Posterior cingulate gyrus (tissue), 11 donors: ENCODE results near the gene ALDH16A1.
A peak's percentile ranks its signal among the peaks of the same experiment; 100 is the strongest.
"Not testable (repeated sequence)": the region's sequence is repeated elsewhere in the genome, so short reads cannot be mapped to it uniquely, and the experiment has no call there.

Experiments used
- DNase-seq, 10 donors: peaks; one replicate each; pipeline versions ENCODE4 v3.0.0 to v3.0.0-alpha.2; 2020 to 2021; ENCODE audit warnings: mixed read lengths in 3 of 10
- intact Hi-C: fragments of 100-400 bp; cut with DNase I; formaldehyde crosslinking; loops from one replicate; pipeline ENCODE4 v1.15.1; 2023

ALDH16A1 gene

DNA sequence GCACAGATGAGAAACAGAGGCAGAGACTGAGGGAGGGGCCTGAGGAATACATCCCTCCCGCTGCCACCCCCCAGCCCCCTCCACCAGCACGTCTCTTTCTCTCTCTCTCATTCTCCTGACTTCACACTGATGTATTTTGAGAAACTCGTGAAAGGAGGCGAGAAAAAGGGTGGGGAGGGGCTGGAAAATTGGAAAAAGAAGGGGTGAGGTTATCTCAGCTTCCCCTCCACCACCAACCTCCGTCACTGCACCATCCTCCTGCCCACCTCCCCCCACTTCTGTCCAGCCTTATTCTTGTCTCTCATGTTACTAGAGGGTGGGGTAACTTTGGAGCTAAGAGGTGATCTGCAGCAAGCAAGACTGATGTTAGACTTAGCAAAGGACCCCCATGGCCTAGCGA, 13.2 kb upstream of the ALDH16A1 start:
- no peak for DNase-seq
- intact Hi-C loops: loop anchor here (5.0 kb wide), 1 partner anchor 213 kb away; no protein-coding TSS in a partner anchor

DNA sequence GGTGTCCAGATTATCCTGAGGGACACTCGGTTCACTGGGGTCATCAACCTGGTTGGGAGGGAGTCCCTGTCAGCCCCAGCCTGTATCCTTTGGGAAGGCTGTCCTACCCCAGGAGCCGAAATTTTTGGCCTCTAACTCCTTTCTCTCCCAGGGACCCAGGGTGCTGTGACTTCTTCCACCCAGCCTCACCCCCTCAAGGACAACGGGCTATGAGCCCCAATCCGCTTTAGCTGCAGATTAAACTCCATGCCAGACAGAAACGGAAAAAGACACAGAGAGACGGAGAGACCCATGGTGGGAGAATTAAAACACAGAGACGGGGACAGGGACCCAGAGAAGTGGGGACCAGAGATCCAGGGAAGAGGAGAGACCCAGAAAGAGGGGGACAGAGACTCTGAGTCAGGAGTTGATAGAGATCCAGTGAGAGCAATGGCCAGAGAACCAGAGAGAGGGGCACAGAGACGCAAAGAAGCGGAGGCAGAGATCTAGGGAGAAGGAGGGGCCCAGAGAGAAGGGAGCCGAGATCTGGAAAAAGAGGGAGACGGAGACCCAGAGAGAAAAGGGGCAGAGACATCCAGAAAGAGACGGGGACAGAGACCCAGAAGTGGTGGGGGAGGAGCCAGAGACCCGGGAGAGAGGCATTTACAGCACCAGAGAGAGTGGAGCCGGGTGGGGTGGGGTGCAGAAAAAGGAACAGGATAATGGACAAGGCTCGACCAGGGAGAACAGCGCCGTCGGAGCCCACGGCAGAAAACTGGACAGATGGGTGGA, 12.4 kb upstream of the ALDH16A1 start:
- intact Hi-C loops: loop anchor here (5.0 kb wide), 1 partner anchor 213 kb away; no protein-coding TSS in a partner anchor

DNA sequence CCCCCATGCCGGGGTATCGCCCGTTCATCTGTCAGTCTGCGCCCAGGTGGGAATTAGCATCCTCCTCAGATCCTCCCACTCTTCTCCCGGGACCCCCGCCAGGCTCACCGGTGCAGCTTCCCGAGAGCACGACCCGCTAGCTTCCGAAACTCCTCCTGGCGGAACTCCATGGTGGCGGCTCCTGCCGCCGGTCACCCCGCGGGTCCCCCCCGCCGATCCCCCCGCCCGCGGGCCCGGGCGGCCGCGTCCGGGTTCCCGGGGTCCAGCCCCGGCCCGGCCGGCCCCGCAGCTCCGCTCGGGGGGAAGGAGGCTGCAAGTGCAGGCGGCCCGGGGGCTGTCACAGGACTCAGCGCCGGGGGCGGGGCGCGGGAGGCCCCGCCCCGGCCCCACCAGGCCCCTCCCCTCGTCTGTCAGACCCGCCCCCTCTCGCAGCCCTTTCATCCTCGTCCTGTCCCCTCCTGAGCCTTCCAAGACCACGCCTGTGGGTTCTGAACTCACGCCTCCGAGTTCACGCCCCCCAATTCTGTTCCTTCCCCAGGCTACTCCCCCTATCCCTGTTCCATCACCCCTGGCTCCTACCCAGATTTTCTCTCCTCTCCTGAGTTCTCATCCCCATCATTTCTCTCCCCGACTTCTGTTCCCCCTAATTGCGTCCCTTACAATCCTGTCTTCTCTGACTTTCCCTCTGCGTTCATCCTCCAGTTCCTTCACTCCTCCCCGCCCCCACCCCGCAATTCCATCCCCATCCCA, 11.6 kb upstream of the ALDH16A1 start, which contains the start of gene SLC17A7:
SLC17A7 (minus strand) TSS at position 318 of the 750 bp plus-strand sequence; CDS start at position 170, 148 bp downstream.
- DNase-seq: peak in 6 of 10 donors; percentile 38 to 91 (median 46)
- intact Hi-C loops: loop anchor here (5.0 kb wide), 1 partner anchor 214 kb away; no protein-coding TSS in a partner anchor

More for the DNA sequence above, 12.4 kb upstream of the ALDH16A1 start:
- DNase-seq: no peak

DNA sequence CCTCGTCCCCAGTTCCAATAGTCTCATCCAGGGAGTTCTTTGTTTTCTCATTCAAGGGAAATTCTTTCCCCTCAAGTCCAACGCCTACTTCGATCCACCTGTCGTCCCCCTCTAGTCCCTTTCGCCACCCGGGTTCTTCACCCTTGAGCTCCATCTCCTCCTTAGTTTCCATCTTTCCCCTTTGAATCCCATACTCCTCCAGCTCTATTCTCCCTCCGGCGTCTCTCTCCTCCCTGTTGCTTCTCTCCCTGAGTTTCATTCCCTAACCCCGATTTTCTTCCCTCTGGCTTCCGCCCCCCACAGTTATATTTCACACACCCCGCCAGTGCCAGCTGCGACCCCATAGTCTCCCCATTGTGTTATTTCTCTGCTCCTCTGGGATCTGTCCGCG, 11.1 kb upstream of the ALDH16A1 start:
- DNase-seq: no peak
- intact Hi-C loops: loop anchor here (5.0 kb wide), 1 partner anchor 215 kb away; no protein-coding TSS in a partner anchor

DNA sequence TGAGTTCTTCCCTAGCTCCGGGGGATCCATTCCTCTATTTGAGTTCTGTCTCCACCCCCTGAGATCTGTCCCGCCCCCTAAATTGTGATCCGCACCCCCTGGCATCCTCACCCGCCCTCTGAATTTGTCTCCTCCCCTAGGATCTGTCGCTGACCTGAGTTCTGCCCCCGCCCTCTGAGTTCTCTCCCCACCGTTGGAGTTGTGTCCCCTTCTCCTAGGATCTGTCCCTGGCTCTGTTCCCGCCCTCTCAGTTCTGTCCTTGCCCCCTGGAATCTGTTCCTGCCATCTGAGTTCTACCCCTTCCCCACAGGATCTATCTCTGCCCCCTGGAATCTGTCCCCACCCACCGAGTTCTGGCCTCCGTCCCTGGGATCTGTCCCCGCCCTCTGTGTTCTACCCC, 10.7 kb upstream of the ALDH16A1 start:
- intact Hi-C loops: loop anchor here (5.0 kb wide), 1 partner anchor 215 kb away; no protein-coding TSS in a partner anchor
- DNase-seq: peak in 1 of 10 donors; percentile 67

DNA sequence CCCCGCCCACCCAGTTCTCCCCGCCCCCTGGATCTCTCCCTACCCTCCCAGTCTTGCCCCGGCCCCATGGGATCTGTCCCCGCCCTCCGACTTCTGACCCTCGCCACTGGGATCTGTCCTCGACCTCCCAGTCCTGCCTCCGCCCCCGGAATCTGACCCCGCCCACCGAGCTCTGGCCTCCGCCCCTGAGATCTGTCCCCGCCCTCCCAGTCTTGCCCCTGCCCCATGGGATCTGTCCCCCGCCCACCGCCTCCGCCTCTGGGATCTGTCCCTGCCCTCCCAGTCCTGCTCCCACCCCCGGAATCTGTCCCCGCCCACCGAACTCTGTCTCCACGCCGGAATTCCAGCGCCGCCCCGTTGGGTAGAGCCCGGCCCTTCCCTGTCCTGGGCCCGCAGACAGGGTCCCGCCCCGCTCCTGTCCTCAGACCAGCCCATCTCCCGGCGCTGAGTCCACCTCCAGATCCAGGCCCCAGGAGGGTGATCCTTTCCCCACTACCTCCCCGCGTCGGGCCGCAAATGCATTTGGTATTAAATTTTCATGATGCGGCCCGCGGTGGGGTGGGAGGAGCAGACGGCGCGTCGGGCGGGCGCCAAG, 10.2 kb upstream of the ALDH16A1 start:
- DNase-seq: peak; percentile 21 to 91 (median 48)

DNA sequence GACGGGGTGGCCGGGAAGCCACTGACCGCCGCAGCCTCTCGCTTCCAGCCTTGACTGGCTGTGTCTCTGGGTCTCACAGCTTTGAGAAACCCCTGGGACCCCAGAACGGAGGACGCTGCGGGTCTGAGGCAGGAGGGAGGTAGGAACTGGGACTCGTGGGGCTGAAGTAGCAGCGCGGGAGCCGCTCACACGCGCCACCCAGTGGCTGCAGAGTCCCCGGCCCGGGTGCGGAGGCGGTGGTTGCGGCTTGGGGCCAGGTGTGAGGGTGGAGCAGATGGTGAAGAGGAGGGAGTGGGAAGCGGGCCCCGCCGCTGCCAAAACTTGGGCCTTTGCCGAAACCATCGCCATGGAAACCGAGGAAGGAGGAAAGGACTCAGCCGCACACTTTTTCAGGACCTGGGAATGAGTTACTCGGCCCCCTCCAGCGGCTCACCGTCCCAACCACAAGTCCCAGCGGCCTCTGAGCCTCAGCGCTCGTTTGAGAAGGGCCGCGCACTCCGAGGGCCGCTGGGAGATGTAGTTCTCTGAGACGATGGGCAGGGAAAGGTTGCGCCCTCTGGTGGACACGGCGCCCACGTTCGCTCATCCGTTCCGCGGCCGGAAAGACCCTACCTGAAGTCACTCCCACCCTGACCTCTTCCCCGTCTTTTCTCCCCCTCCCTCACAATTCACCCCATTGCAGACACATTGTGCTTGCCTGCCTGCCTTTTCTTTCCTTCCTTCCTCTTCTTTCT, 9.5 kb upstream of the ALDH16A1 start:
- intact Hi-C loops: loop anchor here (1.0 to 5.0 kb wide), 2 partner anchors 51 to 216 kb away; no protein-coding TSS in a partner anchor
- peak; percentile 85 to 99 (median 94) for DNase-seq

More for the DNA sequence above, 10.2 kb upstream of the ALDH16A1 start:
- intact Hi-C loops: loop anchor here (1.0 to 5.0 kb wide), 2 partner anchors 51 to 216 kb away; no protein-coding TSS in a partner anchor

DNA sequence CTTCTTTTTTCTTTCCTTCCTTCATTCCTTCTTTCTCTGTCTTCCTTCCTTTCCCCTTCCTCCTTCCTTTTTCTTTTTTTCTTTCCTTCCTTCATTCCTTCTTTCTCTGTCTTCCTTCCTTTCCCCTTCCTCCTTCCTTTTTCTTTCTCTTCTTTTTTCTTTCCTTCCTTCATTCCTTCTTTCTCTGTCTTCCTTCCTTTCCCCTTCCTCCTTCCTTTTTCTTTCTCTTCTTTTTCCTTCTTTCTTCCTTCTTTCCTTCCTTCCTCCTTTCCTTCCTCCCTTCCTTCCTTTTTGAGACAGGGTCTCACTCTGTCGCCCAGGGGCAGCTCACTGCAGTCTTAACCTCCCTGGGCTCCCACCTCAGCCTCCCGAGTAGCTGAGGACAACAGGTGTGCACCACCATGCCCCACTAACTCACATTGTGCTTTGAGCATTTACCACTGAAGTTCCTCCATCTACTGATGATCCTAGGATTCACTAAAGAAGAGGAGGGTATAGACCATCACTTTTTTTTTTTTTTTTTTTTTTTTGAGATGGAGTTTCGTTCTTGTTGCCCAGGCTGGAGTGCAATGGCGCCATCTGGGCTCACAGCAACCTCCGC, 8.8 kb upstream of the ALDH16A1 start:
- not testable (repeated sequence) for DNase-seq
- intact Hi-C loops: loop anchor here (5.0 kb wide), 1 partner anchor 217 kb away; no protein-coding TSS in a partner anchor

DNA sequence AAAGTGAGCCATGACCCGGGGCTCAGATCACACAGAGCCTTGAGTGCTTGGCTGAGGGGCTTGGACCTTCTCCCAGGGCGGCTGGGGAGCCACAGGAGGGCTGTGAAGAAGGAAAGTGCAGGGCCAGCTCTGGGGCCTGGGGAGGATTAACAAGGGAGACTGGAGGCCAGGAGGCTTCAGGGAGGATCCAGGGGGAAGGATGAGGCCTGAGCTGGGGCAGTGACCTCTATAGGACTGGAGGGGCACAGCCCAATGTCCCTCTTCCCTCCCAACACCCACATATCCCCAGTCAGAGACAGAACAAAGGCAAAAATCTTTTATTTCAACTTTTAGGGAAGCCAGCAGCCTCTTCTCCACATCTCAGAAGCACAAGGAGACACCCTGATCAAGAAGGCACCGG, 7.0 kb upstream of the ALDH16A1 start:
- intact Hi-C loops: no loop called here
- DNase-seq: no peak

DNA sequence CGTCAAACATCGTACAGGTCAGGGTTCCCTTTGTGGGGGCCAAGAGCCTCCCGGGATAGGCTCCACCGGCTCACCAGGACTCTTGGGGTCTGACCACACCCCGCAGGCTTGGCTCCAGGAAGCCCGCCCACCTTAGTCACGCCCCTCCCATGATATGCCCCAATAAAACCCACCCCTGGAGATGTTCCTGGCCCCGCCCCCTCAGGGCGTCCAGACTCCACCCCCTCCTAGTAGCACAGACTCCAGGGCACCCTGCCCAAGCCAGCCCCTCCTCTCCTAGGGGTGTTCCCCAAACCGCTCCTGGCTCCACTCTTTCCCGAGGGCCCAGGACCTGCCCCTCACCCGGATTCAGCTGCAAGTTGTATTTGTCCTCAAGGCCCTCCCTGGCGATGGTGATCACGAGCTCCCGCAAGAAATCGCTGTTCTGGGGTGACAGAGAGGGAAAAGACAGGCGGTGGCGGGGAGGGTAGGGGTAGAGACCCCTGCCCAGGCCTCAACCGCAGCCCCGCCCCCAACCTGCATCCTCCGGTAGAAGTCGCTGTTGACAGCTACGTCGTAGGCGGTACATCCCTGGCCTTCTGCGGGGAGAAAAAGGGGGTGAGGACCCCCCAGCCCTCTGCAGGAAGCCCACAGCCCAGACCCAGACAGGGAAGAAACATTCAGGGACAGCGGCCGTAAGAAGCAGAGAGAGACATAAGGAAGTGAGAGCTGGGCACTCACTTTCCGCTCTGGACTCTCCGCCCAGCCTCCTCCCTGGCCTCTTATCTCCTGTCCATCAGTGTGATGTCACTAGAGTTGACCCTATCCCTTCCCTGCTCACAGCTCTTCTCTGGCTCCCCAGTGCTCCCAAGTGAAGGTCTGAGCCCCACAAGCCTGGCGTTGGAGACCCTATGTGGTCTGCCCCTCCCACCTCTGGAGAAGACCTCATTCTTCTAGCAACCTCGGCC, 5.3 kb upstream of the ALDH16A1 start:
- intact Hi-C loops: no loop called here
- no peak for DNase-seq

DNA sequence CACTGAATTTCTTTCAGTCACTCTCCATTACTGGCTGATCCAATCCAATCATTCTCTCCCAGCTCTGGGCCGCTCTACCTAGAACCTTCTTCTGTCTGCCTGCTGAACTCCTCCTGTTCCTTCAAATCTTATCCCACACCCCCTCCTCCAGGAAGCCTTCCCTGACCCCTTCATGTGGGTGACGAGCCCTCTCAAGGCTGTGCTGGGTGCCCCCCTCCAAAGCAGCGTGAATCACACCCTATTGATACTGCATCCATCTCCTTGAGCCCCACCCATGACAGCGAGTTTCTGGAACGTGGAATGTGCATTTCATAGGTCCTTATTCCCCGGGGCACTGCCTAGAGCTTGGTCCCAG, 4.6 kb upstream of the ALDH16A1 start:
- intact Hi-C loops: no loop called here
- DNase-seq: no peak

DNA sequence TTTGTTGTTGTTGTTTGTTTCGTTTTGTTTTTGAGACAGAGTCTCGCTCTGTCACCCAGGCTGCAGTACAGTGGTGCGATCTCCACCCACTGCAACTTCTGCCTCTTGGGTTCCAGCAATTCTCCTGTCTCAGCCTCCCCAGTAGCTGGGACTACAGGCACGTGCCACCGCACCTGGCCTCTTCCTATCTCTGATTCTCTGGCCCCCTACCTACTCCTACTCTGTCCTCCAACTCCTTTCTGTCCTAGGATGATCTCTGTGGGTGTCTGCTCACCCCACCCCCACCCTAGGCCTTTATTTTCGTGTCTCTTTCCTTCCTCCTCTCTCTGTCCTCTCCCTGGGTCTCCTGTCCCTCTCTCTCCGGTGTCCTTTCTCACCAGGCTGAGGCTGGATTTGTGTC, 2.6 kb upstream of the ALDH16A1 start:
- no peak for DNase-seq

DNA sequence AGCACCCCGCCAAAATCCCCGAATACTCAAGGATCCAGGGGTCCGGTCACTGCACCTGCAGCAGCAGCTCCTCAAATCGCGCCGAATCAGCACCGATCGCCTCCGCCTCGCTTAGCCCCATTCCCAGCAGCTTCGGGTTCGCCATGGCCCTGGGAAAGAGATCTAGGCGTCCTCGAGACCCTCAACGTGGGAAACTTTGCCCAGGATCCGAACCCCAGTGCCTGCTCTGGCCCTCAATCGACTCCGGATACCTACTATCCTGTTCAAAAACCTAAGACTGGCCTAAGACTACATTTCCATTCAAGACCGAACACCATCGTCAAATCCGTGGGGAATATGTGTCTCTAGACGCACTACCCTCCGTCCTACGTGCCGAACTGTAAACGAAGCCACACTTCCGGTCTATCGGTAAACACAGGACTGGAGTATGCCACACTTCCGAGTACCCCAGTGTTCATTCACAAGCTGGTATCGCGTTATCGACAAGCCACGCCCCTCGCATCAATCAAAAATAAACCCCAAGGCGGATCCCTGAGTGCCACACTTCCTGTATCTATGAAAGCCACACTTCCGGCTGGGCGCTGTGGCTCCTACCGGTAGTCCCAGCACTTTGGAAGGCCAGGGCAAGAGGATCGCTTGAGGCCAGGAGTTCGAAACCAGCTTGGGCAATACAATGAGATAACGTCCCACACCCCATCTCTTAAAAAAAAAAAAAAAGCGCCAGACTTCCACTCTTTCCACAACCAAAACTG, 1.4 kb upstream of the ALDH16A1 start, which contains the start of gene PIH1D1:
PIH1D1 (minus strand) TSS at position 385 of the 752 bp plus-strand sequence; CDS start at position 145, 240 bp downstream.
- DNase-seq: peak; percentile 92 to 99 (median 96)
- intact Hi-C loops: loop anchor here (5.0 kb wide), 1 partner anchor 46 kb away; the partner anchor contains the start of gene RPS11

More for the DNA sequence above, 2.6 kb upstream of the ALDH16A1 start:
- intact Hi-C loops: loop anchor here (5.0 kb wide), 1 partner anchor 47 kb away; the partner anchor contains the start of gene RPS11

DNA sequence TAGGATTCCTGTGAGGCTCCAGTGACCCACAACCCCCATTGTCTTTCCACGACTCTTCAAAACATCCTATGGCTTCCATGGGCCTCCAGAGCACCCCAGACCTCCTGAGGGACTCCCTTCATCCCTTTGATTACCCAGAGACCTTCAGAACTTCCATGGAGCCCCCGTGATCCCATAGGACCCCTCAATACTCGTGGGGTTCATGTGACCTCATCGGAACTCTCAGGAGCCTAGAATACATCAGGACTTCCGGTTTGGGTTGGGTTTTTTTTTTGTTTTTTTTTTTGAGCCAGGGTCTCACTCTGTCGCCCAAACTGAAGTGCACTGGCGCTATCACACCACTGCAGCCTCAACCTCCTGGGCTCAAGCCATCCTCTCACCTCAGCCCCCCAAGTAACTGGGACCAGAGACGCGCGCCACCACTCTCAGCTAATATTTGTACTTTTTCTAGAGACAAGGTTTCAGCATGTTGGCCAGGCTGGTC, 774 bp downstream of the ALDH16A1 start:
- no peak for DNase-seq
- intact Hi-C loops: loop anchor here (5.0 kb wide), 1 partner anchor 44 kb away; the partner anchor contains the start of gene RPS11

DNA sequence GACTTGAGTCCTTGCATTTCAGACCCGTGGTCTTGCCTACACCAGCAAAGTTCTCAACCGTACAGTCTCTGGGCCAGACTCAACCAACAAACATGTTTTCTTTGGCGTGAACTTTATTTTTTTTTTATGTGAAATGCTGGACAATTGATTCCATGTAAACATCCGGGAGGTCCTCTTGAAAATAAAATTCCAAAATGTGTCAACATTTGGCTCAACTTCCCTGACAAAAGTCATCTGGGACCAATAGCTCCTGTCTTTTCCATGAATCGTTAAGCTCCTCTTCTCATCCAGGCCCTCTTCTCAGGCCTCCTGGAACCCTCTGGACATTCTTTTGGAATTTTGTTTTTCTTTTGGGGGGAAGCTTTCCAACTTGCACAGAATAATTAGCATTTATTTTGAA, 2.7 kb downstream of the ALDH16A1 start:
- no peak for DNase-seq
- intact Hi-C loops: no loop called here

DNA sequence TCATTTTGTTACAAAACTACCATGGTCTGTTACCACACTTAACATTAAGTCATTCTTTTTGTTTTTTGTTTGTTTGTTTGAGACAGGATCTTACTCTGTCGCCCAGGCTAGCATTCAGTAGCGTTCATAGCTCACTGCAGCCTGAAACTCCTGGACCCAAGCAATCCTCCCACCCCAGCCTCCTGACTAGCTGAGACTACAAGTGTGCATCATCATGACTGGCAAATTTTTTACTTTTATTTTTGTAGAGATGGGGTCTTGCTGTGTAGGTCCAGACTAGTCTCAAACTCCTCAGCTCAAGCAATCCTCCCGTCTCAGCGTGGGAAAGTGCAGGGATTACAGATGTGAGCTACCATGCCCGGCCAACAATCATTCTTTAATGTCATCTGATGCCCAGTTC, 3.3 kb downstream of the ALDH16A1 start:
- no peak for DNase-seq

DNA sequence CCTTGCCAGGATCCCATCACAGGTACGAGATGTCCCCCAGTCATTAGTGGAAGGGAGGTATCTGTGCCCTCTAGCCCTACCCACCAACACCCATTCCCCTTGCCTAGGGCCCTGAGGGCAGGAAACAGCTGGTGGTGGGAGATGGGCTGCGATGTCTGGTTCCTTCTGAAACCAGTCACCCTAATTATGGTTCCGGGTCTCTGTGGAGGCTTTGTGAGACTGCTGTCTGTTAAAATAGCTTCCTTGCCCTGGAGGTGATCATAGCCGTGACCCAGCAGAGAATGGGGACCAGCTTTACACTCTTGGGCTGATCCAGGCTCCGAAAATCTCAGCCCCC, 5.5 kb downstream of the ALDH16A1 start:
- no peak for DNase-seq
- intact Hi-C loops: no loop called here

More for the DNA sequence above, 3.3 kb downstream of the ALDH16A1 start:
- intact Hi-C loops: no loop called here
